LNCaP clone FGC (cell line): ENCODE results near the gene CFAP97.
"Not testable (repeated sequence)": the region's sequence is repeated elsewhere in the genome, so short reads cannot be mapped to it uniquely, and the experiment has no call there.

Experiments
- DNase-seq: peaks from one replicate; pipeline ENCODE4 v3.0.0-alpha.2; 2011; ENCODE audit warnings: low read depth
- H3K4me3 ChIP-seq: 2 replicates; pipeline ENCODE4 v1.5.1; 2011; ENCODE audit warnings: mild to moderate bottlenecking, low read depth, low read length, control low read depth
- TF ChIP-seq, protein P1 (sequence below): IDR thresholded peaks from 2 replicates; pipeline ENCODE4 v1.5.1; 2012; ENCODE audit warnings: mild to moderate bottlenecking; ENCODE audit not compliant: control insufficient read depth, insufficient read depth; ENCODE audit errors: extremely low read depth

CFAP97 gene

DNA sequence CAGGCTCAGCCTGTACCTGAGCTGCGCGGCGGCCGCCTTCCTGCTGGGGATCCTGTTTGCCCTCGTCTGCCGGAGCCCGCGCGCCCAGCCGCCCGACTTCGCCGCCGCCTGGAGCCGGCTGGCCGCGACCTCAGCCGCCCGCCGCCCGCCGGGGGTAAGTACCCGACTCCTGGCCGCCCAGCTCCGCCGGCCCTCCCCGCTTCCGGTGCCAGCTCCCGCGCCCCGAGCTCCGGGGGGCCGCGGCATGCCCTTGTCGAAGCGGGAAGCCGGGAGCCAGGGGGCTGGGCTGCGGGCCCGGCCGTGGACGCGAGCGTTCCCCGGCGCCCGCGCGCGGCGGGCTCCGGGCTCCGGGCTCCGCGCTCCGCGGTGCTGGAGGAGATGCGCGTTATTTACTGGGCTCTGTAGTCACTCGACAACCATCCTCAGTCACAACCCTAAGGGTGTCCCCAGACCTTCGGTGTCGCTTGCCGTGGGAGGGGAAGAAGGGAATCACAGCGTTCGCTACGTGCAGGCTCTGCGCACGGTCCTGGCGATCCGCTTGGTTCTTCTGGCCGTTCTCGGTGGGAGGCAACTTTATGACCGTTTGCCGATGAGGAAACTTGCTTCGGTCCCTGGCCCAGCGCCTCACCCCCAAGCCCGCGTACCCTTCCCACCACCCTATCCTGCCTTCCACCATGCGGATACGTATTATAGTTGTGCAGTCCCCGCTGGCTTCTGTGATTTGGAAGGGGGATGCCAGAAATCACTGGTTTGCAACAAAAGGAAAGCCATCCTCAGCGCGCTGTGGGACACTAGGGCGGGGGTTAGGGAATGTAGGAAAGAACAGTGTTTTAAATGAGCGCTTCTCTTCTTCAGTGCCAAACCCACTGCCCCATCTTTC is 6.5 kb upstream of the CFAP97 start:
- TF ChIP-seq, protein P1, sequence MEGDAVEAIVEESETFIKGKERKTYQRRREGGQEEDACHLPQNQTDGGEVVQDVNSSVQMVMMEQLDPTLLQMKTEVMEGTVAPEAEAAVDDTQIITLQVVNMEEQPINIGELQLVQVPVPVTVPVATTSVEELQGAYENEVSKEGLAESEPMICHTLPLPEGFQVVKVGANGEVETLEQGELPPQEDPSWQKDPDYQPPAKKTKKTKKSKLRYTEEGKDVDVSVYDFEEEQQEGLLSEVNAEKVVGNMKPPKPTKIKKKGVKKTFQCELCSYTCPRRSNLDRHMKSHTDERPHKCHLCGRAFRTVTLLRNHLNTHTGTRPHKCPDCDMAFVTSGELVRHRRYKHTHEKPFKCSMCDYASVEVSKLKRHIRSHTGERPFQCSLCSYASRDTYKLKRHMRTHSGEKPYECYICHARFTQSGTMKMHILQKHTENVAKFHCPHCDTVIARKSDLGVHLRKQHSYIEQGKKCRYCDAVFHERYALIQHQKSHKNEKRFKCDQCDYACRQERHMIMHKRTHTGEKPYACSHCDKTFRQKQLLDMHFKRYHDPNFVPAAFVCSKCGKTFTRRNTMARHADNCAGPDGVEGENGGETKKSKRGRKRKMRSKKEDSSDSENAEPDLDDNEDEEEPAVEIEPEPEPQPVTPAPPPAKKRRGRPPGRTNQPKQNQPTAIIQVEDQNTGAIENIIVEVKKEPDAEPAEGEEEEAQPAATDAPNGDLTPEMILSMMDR, result no peak
- peak overlapping the region; percentile 70 for H3K4me3 ChIP-seq
- no peak for DNase-seq

DNA sequence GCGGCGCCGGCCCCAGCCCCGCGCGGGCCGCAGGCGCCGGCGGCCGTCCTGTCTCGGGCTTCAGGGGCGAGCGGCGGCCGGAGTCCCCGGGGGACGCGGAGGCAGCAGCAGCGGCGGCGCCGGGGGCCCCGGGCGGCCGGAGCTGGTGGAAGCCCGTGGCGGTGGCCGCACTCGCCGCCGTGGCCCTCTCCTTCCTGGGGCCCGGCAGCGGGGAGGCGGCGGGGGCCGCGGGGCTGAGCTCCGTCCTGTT is 6.0 kb upstream of the CFAP97 start:
- DNase-seq, result not testable (repeated sequence)
- H3K4me3 ChIP-seq, result peak overlapping the region; percentile 70

DNA sequence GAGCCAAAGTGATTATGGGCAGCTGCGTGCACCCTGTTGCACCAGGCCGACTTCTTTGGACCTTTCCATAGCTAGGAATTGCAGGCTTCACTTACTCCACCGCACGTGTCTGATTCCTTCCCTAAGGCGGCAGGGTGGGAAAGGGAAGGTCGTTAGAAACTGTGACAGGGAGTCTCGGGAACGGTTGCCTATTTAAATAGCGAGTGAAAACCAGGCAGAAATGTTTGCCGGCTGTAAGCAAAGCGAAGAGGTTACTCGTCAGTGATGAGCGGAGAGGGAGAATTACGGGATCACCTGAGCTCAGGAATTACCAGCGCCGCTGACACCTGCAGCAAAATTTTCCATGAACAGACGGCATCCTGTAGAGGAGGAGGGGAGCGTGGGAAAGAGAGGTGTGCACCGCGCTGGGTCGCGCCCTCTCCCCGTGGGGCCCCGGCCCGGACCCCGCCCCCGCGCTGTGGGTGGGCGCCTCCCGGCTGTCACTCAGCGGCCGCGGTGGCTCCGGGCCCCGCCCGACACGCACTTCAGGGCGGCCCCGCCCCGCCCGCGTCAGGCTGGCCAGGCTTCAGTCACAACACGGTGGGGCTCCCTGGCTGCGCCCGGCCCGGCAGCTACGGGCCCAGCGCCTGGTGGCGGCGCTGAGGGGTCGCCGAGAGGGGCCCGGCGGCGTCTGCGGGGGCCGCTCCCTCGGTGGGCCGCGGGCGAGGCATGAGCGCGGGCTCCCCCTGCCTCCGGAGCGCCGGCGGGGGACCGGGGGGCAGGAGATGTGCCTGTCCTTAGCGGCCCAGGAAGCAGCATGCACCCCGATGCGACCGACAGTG is 5.4 kb upstream of the CFAP97 start, which contains the start of gene SNX25:
TSS of gene SNX25 (plus strand) at position 568 of the 821 bp plus-strand sequence. CDS start at position 797, 229 bp downstream.
- peak within 1 kb of the TSS; percentile 70 for H3K4me3 ChIP-seq
- TF ChIP-seq, protein P1, result peak; percentile 15; the same call in 1 of the 2 replicates
- peak; percentile 70 for DNase-seq

DNA sequence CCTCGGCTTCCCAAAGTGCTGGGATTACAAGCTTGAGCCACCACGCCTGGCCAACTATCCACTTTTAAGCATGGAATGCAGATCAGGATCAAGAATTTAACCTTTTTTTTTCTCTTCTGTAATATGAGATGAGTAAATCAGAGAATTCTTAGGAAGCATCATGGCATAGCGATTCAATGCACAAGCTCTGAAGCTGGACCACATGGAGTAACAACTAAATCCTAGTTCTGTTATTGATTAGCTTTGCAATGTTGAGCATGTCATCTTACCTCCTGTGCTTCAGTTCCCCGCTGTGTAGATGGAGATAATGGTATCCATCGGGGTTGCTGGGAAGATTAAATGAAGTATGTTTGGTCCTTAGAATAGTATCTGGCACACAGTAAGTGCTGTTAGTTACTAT is 3.7 kb upstream of the CFAP97 start:
- H3K4me3 ChIP-seq, result no peak overlapping the region
- DNase-seq, result no peak
- TF ChIP-seq, protein P1, result no peak

DNA sequence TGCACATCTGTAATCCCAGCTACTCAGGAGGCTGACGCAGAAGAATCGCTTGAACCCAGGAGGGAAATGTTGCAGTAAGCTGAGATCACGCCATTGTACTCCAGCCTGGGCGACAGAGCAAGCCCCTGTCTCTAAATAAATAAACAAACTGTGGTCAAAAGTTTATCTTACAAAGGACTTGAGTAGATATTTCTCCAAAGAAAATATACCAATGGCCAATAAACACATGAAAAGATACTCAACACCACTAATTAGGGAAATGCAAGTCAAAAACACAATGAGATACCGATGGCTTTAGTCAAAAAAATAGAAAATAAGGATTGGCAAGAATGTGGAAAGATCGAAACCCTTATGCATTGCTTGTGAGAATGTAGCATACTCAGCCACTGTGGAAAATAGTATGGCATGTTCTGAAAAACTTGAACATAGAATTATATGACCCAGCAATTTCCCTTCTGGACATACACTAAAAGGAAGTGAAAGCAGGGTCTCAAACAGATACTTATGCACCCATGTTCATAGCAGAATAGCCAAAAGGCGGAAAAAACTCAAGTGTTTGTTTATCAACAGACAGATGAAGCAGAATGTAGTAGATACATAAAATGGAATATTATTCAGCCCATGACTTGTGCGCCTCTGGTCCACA is 2.0 kb upstream of the CFAP97 start:
- no peak for DNase-seq
- no peak overlapping the region for H3K4me3 ChIP-seq
- TF ChIP-seq, protein P1, result no peak

DNA sequence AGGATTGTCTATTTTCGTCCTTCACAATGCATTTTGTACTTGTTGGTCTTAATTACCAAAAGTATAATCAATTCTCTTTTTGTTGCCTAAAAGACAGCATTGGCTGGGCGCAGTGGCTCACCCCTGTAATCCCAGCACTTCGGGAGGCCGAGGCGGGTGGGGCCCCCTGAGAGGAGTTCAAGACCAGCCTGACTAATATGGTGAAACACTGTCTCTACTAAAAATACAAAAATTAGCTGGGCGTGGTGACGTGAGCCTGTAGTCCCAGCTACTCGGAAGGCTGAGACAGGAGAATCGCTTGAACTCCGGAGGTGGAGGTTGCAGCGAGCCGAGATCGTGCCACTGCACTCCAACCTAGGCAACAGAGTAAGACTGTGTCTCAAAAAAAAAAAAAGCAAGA is 1.3 kb upstream of the CFAP97 start:
- H3K4me3 ChIP-seq, result peak overlapping the region; percentile 73; the same call in 1 of the 2 replicates

DNA sequence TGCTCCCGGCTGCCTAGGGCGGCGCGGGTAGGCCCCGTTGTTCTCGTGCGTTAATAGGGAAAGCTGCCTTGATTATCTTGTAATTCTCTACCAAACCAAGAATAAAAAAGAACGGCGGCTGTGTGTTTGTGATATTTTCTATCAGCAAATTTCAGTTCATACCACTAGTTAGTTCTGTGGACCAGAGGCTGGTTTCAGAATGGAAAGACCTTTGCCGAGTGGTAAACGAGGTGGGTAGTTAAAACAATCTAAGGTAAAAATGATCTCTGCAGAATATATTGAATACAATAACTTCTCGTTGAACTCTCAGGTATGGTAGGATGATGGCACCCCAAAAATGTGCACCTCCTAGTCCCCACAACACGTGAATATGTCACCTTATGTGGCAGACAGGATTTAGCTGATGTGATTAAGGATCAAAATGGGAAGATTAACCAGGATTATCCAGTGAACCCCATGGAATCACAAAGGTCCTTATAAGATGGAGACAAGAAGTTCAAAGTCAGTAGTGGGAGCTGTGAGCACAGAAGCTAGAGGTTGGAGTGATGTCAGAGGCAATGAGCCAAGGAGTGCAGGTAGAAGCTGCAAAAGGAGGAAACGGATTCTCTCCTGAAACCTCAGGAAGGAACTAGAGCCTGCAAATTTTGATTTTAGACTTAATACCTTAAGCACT is 574 bp upstream of the CFAP97 start:
- TF ChIP-seq, protein P1, result peak; percentile 45
- DNase-seq, result peak; percentile 70
- peak overlapping the region; percentile 73 for H3K4me3 ChIP-seq

More for the DNA sequence above, 1.3 kb upstream of the CFAP97 start:
- not testable (repeated sequence) for DNase-seq
